ENCODE measurements around the gene KCNN1. TPM values are rescaled to one million over a fixed set of nuclear protein-coding genes. Genes with fewer than 3 reads are reported as not detected.
A peak's percentile ranks its signal among the peaks of the same experiment; 100 is the strongest.
"Not testable (repeated sequence)": the region's sequence is repeated elsewhere in the genome, so short reads cannot be mapped to it uniquely, and the experiment has no call there.

Gene KCNN1
- total RNA-seq, 2 donors from 2014 or later = 0.56 to 0.63 TPM

GRCh38 chr19:18000915-18001776 lies 34.2 kb downstream of the KCNN1 start:
- Histone ChIP-seq H3K27ac (peak overlapping the region; percentile 84 to 89), H3K4me1 (peaks cover 0 to 16% of the 10 kb centered on the region in 2 donors), H3K9me3 (no peaks in the 10 kb centered on the region), H3K27me3 (no peaks in the 10 kb centered on the region), H3K4me3 (peak overlapping the region; percentile 45 to 75), H3K36me3 (no peaks in the 10 kb centered on the region)
- peak; percentile 98 for DNase-seq (ENCODE audit: low spot score)
- TF ChIP-seq CTCF (IDR thresholded peaks at IDR 0.05) = no peak

DNA sequence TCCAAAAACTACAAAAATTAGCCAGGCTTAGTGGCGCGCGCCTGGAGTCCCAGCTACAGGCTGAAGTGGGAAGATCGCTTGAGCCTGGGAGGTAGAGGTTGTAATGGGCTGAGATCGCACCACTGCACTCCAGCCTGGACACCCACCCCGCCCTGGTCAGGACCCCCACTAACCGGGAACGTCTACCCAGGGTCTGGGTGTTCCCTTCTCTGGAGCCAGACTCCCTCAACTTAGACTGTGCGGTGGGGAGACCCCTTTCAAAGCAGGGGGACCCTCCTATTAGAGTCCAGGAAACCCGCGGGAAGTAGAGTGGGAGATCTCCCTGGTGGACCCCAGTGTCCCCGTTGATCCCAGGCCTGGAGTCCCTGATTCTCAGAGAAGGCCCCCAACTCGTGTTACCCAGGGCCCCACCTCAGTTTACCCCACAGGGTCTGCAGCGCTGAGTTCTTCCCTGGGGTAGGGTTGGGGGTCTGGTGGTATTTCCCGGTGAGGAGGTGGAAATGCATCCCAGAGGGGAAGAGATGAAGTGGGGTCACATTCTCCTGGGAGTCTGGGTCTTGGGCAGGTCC lies 35.0 kb downstream of the KCNN1 start:
- Histone ChIP-seq H3K4me3 (peak overlapping the region; percentile 45 to 75), H3K9me3 (no peaks in the 10 kb centered on the region), H3K27me3 (no peaks in the 10 kb centered on the region), H3K4me1 (peaks cover 0 to 20% of the 10 kb centered on the region in 2 donors), H3K36me3 (no peaks in the 10 kb centered on the region), H3K27ac (peak overlapping the region; percentile 84 to 89)
- TF ChIP-seq CTCF (IDR thresholded peaks at IDR 0.05) = no peak
- no peak for DNase-seq (ENCODE audit: low spot score)

- H3K27me3 ChIP-seq = no peaks in the 10 kb centered on the region
- no peaks in the 10 kb centered on the region for H3K36me3 ChIP-seq
- peak overlapping the region; percentile 84 to 89 for H3K27ac ChIP-seq
- H3K9me3 ChIP-seq = no peaks in the 10 kb centered on the region
- no peak for TF ChIP-seq CTCF (IDR thresholded peaks at IDR 0.05)
- H3K4me1 ChIP-seq = peaks cover 0 to 20% of the 10 kb centered on the region in 2 donors
- no peak for DNase-seq (ENCODE audit: low spot score)
- H3K4me3 ChIP-seq = peak overlapping the region; percentile 45 to 75
Measured at GRCh38 chr19:18002347-18002850, 35.5 kb downstream of the KCNN1 start.

DNA sequence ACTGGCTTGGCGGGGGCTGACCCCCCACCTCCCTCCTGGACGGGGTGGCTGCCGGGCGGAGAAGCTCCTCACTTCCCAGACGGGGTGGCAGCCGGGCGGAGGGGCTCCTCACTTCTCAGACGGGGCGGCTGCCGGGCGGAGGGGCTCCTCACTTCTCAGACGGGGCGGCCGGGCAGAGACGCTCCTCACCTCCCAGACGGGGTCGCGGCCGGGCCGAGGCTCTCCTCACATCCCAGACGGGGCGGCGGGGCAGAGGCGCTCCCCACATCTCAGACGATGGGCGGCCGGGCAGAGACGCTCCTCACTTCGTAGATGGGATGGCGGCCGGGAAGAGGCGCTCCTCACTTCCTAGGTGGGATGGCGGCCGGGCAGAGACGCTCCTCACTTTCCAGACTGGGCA lies 38.8 kb downstream of the KCNN1 start:
- H3K4me3 ChIP-seq; H3K27me3 ChIP-seq; DNase-seq (ENCODE audit: low spot score); H3K27ac ChIP-seq; H3K9me3 ChIP-seq: not testable (repeated sequence)
- Histone ChIP-seq H3K4me1 (peaks cover 0 to 39% of the 10 kb centered on the region in 2 donors), H3K36me3 (peaks cover 24% of the 10 kb centered on the region)

DNA sequence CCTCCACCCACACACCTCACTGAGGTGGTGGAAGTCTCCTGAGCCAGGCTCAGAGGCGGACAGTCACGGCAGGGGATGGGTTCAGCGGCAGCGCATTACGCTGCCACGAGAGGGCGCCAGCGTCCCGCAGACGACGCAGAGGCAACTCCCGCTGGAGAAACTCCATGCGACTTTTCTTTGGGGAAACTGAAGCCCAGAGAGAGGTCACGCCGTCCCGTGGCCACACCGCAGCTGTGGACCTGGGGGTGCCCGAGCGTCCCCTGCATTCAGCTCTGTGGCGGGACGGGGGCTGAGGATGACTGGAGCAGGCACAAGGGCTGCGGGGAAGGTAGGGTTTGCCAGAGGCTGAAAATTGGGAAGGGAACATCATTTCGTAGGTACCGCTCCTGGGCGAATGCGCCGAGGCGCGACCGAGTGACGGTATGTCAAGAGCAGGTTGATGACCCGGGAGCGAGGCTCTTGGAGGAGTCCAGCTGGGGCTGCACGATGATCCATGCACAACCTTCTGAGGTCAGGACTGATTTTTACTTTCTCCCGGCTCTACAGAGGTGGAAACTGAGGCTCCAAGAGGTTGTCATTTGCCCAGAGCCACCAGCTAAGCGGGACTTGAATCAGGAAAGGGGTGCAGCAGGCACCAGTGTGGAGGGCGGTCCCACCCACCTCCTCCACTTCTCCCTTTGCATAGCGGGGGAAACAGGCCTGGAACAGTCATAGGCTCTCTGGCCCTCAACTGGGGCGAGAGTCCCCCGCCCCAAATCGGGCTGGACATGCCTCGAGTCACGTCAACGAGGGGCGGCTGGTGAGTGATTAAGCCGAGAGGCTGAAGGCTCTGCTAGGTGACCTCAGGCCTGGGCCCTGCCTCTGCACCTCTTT lies 40.4 kb downstream of the KCNN1 start:
- H3K36me3 ChIP-seq = peaks cover 38% of the 10 kb centered on the region
- peak; percentile 92 to 99 for TF ChIP-seq CTCF (IDR thresholded peaks at IDR 0.05)
- H3K9me3 ChIP-seq = no peaks in the 10 kb centered on the region
- peak overlapping the region; percentile 42 to 67 for H3K4me3 ChIP-seq
- H3K27me3 ChIP-seq = no peaks in the 10 kb centered on the region
- peak; percentile 85 for DNase-seq (ENCODE audit: low spot score)
- peaks cover 0 to 34% of the 10 kb centered on the region in 2 donors for H3K4me1 ChIP-seq
- H3K27ac ChIP-seq = peak overlapping the region; percentile 90 to 92
